A549 treated with GW870086 at 1 μM for 4 hours (cell line): ENCODE data around the gene TM4SF4. TPM values are rescaled to one million over a fixed set of nuclear protein-coding genes. Genes with fewer than 3 reads are reported as not detected.

Experiments
- total RNA-seq: library from RNA; stranded (reverse); fragments of 200-300 nt; extraction: Qiagen RNA extraction; gene quantifications from 5 replicates; pipeline ENCODE4 v1.2.3, GENCODE V29; 2022; ENCODE audit warnings: low read depth

Gene TM4SF4
- total RNA-seq, result 30.0 to 39.1 TPM (median 37.6 TPM) in 5 replicates

GRCh38 chr3:149474250-149474817 is at the start of gene TM4SF4:
Gene TM4SF4, plus strand, starts transcription at chr3:149474697. Its CDS starts 181 bp downstream, at chr3:149474878.

Other genes with a start within 250 kb of the TM4SF4 start
- gene TM4SF18, start 141.1 kb upstream of the TM4SF4 start, total RNA-seq, result 31.8 to 38.1 TPM (median 35.7 TPM) in 5 replicates
- gene TM4SF1, start 97.0 kb upstream of the TM4SF4 start, total RNA-seq, result 890 to 1,500 TPM (median 1,132 TPM) in 5 replicates
- 126 to 150 TPM (median 147 TPM) in 5 replicates for gene WWTR1, start 183.3 kb downstream of the TM4SF4 start, total RNA-seq